Hepatocyte (in vitro differentiated cells): Measurements from ENCODE around the gene CEP19.

ENCODE experiments used
- CTCF ChIP-seq: fragments of 200-600 bp; sonication (generic); IDR thresholded peaks from 2 replicates; pipeline ENCODE4 v1.5.1; 2016; ENCODE audit warnings: antibody characterized with exemption, mild to moderate bottlenecking; ENCODE audit not compliant: poor library complexity
- EZH2 ChIP-seq: fragments of 200-600 bp; sonication (generic); IDR thresholded peaks from 2 replicates; pipeline ENCODE4 v1.6.1; 2016; ENCODE audit warnings: antibody characterized with exemption, mild to moderate bottlenecking, borderline replicate concordance
- EZH2phosphoT487 ChIP-seq: fragments of 200-600 bp; sonication (generic); IDR thresholded peaks from one replicate; pipeline ENCODE4 v1.6.1; 2018; ENCODE audit warnings: antibody characterized with exemption, mild to moderate bottlenecking, low read depth, moderate library complexity; ENCODE audit not compliant: unreplicated experiment, severe bottlenecking

GRCh38 chr3:196749125-196749524 is 37.1 kb upstream of the CEP19 start:
- TF ChIP-seq EZH2 (no peak), CTCF (no peak), EZH2phosphoT487 (no peak)
